NCI-H146 treated with DMSO at 0.1 percent for 48 hours (cell line): ENCODE results near the gene PHYH.

Experiments used
- DNase-seq: peaks from one replicate; lab custom pipeline; 2025; ENCODE audit not compliant: unreplicated experiment; lab: John Stamatoyannopoulos, UW

PHYH gene

GRCh38 chr10:13231190-13231589, 68.7 kb downstream of the PHYH start:
- DNase-seq, result no peak
